GM18909 (cell line): ENCODE data around the gene GTPBP2.
A peak's percentile ranks its signal among the peaks of the same experiment; 100 is the strongest.

Experiments
- ATAC-seq: cut with Tn5 transposase; IDR thresholded peaks from one replicate; pipeline ENCODE4 v1.9.1; 2021; ENCODE audit warnings: mild to moderate bottlenecking; ENCODE audit not compliant: unreplicated experiment, poor library complexity

GTPBP2 gene

GRCh38 chr6:43629104-43629504, at the start of gene GTPBP2:
Gene GTPBP2 (minus strand): TSS chr6:43629264. CDS start chr6:43629162, 102 bp downstream.
- peak; percentile 84 for ATAC-seq

GRCh38 chr6:43678341-43678740, 49.3 kb upstream of the GTPBP2 start:
- no peak for ATAC-seq

GRCh38 chr6:43677759-43678158, 48.7 kb upstream of the GTPBP2 start:
- ATAC-seq = no peak

GRCh38 chr6:43676962-43677606, 48.0 kb upstream of the GTPBP2 start:
- no peak for ATAC-seq

GRCh38 chr6:43674921-43675320, 45.9 kb upstream of the GTPBP2 start:
- ATAC-seq = no peak

- ATAC-seq = no peak
Measured at GRCh38 chr6:43674291-43674690, 45.2 kb upstream of the GTPBP2 start.

- no peak for ATAC-seq
Measured at GRCh38 chr6:43673444-43674084, 44.5 kb upstream of the GTPBP2 start.

- ATAC-seq = no peak
Measured at GRCh38 chr6:43671801-43672690, 43.0 kb upstream of the GTPBP2 start.

- no peak for ATAC-seq
Measured at GRCh38 chr6:43671011-43671800, 42.1 kb upstream of the GTPBP2 start.

- no peak for ATAC-seq
Measured at GRCh38 chr6:43670623-43670986, 41.5 kb upstream of the GTPBP2 start.

GRCh38 chr6:43669922-43670622, 41.0 kb upstream of the GTPBP2 start:
- no peak for ATAC-seq

- no peak for ATAC-seq
Measured at GRCh38 chr6:43669050-43669921, 40.2 kb upstream of the GTPBP2 start.

GRCh38 chr6:43668151-43669028, 39.3 kb upstream of the GTPBP2 start:
- ATAC-seq = no peak

- ATAC-seq = peak; percentile 63
Measured at GRCh38 chr6:43667245-43668150, 38.4 kb upstream of the GTPBP2 start.

- ATAC-seq = no peak
Measured at GRCh38 chr6:43666196-43666920, 37.3 kb upstream of the GTPBP2 start.

- ATAC-seq = no peak
Measured at GRCh38 chr6:43665376-43665775, 36.3 kb upstream of the GTPBP2 start.
